Endometrial microvascular endothelial cells (primary cell): ENCODE measurements around the gene RAI1. TPM values are rescaled to one million over a fixed set of nuclear protein-coding genes. Genes with fewer than 3 reads are reported as not detected.
"Not testable (repeated sequence)": the region's sequence is repeated elsewhere in the genome, so short reads cannot be mapped to it uniquely, and the experiment has no call there.

Experiments used
- in situ Hi-C: cut with HindIII; loops from 2 replicates; pipeline ENCODE4 v1.10.0; 2017; ENCODE audit warnings: low sequenced_read_pairs, low pct_unique_long_range_greater_than_20kb; ENCODE audit errors: inconsistent ontology term
- total RNA-seq: library from RNA; depleted of rRNA; stranded (reverse); fragments of >200 nt; gene quantifications from one replicate; pipeline ENCODE4 v1.2.3, GENCODE V29; 2015; ENCODE audit errors: inconsistent ontology term

Gene RAI1
- total RNA-seq, 1 donor from 2014 or later: 14.3 TPM

GRCh38 chr17:17677299-17678040 lies 3.8 kb upstream of the RAI1 start:
- in situ Hi-C loops: loop anchor here (10.0 kb wide), 1 partner anchor 137 kb away; no protein-coding TSS in a partner anchor

DNA sequence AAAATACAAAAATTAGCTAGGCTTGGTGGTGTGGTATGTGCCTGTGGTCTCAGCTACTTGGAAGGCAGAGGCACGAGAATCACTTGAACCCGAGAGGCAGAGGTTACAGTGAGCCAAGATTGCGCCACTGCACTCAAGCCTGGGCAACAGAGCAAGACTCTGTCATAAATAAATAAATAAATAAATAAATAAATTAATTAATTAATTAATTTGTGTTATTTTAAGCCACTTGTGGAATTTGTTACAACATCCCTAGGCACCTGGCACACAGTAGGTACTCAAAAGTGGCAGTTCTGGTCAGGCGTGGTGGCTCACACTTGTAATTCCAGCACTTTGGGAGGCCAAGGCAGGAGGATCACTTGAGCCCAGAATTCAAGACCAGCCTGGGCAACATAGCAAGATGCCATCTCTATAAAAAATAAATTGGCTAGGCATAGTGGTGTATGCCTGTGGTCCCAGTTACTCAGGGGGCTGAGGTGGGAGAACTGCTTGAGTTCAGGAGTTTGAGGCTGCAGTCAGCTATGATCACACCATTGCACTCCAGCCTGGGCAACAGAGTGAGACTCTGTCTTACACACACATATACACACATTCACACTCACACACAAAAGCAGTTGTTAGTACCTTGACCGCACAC lies 3.1 kb upstream of the RAI1 start:
- in situ Hi-C loops: loop anchor here (10.0 kb wide), 1 partner anchor 137 kb away; no protein-coding TSS in a partner anchor

DNA sequence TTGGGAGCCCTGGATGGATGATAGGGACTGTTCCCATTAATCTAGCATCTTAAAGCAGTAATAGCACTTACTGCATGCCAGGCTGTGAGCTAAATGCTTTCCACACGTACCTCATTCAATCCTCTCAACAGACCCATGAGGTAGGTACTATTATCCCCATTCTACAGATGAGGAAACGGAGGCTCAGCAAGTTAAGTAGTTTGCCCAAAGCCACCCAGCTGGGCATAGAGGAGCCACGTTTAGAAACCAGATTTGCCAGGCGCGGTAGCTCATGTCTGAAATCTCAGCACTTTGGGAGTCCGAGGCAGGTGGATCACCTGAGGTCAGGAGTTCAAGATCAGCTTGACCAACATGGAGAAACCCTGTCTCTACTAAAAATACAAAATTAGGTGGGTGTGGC lies 2.0 kb upstream of the RAI1 start:
- in situ Hi-C loops: loop anchor here (10.0 kb wide), 1 partner anchor 136 kb away; no protein-coding TSS in a partner anchor

DNA sequence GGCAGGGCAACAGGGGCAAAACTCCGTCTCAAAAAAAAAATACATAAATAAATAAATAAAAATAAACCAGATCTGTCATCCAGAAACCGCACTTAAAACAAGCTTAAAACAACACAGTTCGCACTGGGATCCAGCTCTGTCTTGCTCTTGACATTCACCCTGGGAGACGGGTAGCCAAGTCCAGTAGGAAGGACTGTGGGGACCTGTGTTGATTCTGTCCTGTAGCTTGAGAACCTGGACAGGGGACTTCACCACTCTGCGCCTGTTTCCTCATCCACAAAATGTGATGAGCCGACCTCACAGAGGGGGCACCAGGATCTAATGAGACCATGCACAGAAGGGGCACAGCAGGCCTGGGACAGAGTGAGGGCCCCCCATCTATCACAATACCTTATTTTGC lies 1.5 kb upstream of the RAI1 start:
- in situ Hi-C loops: loop anchor here (10.0 kb wide), 1 partner anchor 135 kb away; no protein-coding TSS in a partner anchor

GRCh38 chr17:17680477-17681186 lies 626 bp upstream of the RAI1 start:
- in situ Hi-C loops: no loop called here

DNA sequence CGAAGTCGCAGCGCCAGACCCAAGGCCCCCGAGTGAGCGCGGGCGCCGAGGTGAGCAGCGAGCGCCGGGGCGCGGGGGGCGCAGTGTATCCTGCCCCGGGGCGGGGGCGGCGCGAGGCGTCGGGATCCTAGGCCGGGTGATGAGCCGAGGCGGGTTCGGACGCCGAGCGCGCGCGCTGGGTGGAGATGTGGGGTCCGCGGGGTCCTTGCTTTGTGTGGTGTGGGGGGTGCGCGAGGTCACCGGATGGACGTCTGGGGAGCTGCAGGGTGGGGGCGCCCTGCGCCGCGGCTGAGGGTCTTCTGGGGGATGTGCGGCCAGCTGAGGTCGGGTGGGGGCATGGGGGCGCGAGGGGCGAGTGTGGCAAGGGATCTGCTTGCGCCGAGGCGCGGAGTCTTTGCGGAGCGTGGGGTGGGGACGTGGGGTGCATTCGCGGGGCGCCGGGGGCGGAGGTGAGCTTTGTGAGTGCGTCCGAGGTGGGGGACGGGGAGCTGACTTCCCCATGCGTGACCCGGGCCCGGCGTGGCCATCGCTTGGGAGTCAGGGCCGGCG lies 560 bp downstream of the RAI1 start:
- in situ Hi-C loops: no loop called here

DNA sequence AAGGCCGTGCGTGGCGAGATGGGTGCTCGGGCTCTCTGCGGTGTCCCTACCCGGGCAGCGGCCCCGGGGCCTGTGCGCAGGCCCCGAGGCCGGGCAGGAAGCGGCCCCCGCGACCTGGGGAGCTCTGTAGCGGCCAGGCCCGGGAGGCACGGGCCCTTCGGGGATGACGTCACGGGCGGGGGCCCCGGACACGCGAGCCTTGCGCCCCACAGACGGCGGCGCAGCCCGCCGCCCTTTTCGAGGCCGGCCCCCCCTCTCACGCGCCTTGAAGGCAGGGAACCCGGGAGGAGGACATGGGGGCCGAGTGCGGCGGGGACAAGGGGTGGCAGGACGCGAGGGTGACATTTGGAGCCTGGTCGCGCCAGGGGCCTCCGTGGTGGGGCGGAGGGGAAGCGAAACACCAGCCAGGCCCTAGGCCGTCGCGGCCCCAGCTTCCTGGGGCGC lies 1.1 kb downstream of the RAI1 start:
- in situ Hi-C loops: no loop called here

GRCh38 chr17:17682737-17683680 lies 1.8 kb downstream of the RAI1 start:
- in situ Hi-C loops: no loop called here

- in situ Hi-C loops: no loop called here
Measured at GRCh38 chr17:17683710-17684365, 2.6 kb downstream of the RAI1 start.

DNA sequence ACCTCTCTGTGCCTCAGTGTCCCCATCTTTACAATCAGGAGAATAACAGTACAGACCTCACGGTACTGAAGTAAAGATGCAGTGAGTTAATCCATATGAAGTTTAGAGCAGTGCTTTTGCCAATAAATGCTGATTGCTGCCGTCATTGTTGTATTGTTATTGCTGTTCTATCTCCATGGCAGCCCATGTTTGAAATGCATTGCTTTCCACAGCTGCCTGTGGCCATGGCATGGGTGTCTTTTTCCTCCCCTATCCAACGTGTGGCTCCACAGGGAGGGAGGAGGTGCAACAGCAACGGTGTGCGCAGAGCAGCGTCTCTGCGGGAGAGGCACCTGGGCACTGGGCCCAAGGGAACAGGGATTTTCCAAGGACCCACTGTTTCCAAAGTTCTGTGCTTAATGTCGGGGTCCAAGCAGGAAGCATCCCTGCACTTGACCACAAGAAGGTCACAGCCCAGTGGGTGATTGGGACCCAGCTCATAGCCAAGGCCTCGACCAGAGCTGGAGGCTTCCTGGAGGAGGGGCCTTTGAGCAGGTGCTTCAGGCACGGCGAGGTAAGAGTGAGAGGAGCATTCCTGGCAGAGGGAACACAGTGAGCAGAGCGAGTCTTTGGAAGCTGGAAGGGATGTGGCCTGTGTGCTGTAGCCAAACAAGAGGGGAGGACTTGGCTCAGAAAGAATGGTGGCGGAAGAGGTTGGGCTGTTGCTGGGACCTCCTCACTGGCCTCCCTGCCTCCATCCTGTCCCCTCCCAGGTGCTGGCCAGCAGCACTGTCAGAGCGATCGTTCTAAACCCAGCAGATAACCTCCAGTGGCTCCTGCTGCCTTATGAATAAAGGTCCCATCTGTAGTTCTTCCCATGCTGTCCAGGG lies 3.9 kb downstream of the RAI1 start:
- in situ Hi-C loops: no loop called here

DNA sequence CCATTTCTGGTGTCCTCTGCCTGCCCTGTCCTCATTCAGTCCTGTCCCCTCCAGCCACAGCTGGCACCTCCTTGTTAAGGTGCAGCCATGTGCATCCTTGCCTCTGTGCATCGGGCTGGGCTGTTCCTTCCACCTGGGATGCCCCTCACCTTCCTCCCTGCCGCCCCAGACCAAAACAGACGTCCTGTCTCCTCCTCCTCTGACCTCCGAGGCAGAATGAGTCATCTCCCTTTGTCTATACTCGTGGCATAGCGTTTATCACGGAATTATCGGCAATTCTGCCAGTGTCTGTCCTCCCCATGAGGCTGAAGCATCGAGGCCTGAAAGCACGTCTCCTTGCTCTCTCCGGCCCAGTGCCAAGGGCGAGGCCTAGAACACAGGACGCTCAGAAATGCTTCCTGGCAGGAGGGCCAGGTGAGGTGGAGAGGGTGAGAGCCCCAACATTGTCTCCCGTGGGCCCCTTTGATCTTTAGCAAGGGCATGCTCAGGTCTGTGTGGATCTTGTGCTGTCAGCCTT lies 4.6 kb downstream of the RAI1 start:
- in situ Hi-C loops: no loop called here

DNA sequence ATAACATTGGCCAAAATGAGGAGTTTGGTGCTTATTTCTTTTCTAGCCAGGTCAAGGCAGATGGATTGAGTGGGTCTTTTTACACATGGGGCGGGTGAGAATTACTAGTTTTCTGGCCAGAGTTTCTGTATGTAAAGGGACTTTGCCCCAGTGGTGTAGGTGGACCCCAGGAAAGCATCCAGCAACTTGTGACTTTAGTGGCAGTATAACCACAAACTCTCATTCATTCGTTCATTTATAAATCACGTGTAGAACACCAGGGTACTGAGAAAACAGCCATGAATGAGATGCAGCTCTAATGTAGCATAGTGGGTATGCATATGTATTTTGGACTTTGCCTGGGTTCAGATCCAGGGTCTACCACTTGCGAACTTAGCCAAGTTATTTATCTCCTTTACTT lies 8.1 kb downstream of the RAI1 start:
- in situ Hi-C loops: no loop called here

DNA sequence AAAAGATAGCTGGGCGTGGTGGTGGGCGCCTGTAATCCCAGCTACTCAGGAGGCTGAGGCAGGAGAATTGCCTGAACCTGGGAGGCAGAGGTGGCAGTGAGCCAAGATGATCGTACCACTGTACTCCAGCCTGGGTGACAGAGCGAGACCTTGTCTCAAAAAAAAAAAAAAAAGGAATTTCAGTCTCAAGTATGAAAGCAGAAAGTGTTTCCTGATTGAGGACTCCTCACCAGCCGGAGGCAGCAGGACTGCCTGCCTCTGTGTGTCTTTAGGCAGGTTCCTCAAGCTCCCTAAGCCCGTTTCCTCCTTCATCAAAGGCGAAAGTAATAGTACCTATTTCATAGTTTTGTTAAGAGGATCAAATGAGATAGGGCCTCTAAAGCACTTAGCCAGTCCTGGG lies 9.0 kb downstream of the RAI1 start:
- in situ Hi-C loops: not testable (repeated sequence)

GRCh38 chr17:17691468-17692263 lies 10.4 kb downstream of the RAI1 start:
- in situ Hi-C loops: no loop called here

DNA sequence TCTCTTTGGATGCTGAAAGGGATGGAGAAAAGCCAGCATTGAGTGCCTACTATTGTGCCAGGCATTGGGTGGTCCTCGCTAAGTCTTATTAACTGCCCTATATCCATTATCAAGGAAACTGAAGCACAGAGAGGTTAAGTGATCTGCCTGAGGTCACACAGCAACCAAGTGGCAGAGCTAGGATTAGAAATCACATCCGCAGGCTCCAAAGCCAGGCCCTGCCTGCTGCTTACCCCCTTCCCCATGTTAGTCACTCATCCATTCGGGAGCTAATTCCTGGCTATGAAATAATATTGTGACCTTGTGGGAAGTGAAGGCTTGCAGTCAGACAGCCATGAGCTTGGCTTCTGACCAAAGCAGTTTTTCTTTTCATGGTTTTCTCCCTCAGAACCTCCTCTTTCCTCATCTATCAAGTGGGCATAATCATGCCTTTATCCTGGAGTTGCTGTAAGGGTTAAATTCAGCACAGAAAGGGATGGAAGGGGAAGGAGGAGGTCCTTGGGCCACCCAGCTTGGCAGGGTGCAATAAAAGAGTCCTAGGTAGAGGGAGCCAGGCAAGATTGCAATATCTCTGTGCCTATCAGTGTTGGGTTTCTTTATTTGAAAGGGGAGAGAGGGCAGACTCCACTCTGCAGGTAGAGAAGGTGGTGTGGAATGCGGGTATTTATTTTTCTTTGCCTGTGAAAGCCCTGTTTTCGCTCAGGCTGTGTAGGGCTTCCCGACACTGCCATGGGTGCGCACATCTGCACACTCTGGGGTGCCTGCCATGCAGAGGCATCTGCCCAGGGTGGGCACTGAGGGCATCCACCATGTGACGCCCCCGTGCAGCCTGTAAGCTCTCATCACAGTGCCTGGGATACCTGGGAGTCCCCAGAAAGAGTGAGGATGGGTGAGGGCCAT lies 11.3 kb downstream of the RAI1 start:
- in situ Hi-C loops: no loop called here
